GM19452 (cell line): ENCODE results near the gene UBE2D1.

ENCODE experiments used
- ATAC-seq: cut with Tn5 transposase; IDR thresholded peaks from one replicate; pipeline ENCODE4 v1.9.1; 2021; ENCODE audit not compliant: unreplicated experiment

Gene UBE2D1

DNA sequence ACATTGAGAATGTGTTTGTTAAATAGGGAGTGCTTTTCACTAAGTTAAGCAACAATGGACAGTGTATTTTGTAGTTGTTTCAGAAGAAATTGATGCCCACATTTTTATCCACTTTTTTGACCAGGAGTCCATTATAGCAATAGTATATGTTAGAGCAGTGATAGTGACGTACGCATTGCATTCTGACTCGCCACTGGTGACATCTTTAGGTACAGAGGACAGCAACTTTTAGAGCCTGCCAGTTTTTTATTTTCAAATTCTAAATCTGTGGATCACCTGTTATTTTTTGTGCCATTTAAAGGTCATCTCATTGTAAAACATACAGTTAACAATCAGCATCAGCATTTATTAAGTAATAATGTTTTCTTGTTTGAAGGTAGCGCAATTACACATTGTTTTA, 1.4 kb downstream of the UBE2D1 start:
- ATAC-seq: no peak

DNA sequence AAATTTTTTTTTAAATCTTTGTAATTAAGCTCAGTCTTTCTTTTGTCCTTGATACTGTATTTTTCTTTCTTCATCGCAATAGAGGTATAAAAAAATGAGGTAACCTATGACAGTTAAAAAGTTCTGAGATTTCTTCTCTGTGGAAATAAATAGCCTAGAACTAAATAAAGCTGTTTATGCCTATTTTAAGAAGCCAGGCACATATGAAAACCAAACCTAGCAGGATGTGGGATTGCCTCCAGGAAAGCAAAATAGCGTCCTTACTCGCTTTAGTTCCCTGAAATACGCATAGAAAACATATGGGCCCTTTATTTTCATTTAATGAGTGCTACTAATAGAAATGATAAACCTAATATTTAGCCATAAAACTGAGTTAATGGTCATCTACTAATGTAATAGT, 6.6 kb downstream of the UBE2D1 start:
- no peak for ATAC-seq

DNA sequence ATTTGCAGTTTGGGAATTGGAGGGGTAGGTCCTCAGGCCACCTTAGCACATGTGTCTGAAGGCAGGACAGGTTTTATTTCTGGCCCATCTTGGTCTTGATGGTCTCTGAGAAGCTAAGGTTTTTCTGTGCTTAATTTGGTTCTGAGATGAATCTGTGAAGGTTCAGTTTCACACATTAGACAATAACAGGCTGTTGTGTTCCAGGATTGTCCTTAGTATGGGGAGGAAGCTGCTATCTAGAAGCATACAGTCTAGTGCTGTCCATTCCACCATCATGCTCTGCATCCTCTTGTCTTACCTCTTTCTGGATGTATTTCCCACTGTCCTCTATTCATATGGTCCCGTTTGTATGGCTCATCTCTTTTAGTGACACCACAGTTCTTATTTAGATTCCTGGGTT, 7.1 kb downstream of the UBE2D1 start:
- ATAC-seq: no peak

DNA sequence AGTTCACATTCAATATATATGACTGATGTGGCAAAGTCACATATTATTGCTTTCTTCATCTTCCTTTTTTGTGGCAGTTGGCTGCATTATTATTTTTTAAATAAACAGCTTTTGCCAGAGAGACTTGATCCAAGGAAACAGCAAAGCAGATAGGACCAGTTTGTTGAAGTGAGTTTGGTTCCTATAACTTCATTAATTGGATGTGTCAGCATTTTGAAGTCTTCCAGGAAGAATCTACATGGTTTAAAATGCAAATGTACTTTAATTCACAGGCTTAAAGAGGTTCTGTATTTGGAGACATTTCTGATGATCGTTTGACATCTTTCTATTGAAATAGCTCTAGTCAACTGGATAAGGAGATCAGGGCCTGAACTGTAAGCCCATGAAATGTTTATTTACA, 13.2 kb downstream of the UBE2D1 start:
- ATAC-seq: no peak

DNA sequence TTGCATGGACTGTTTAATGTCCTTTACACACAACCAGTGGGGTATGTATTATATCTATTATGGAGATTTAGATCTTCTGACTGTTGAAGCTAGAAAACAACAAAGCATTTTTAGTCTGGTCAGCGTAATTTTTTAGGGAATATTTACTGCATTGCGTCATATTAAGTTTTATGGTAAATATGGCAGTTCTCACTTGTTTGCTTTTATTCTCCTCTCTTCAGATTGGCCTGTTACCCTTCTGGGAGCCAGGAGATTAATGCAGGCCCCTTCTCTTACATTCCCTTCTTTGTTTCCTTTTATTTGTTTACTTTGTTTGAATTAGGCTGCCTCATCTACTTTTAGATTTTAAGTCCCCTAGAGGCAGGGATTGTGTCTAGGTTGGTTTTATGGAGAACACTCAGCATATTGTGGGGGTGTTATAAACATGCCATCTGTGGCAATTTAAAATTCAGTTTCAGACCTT, 13.8 kb downstream of the UBE2D1 start:
- no peak for ATAC-seq

DNA sequence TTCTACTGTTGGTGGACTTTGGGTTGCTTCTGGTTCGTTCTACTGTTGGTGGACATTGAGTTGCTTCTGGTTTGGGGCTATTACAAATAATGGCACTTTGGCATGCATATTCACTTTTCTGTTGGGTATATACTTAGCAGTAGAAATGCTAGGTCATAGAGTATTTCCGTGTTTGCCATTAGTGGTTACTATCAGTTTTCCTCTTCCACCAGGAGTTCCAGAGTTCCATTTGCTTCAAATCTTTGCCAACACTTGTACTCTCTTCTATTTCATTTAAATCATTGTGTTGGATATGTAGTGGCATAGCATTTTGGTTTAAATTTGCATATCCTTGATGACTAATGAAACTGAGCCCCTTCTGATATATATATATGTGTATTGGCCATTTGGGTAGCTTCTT, 15.2 kb downstream of the UBE2D1 start:
- ATAC-seq: no peak

DNA sequence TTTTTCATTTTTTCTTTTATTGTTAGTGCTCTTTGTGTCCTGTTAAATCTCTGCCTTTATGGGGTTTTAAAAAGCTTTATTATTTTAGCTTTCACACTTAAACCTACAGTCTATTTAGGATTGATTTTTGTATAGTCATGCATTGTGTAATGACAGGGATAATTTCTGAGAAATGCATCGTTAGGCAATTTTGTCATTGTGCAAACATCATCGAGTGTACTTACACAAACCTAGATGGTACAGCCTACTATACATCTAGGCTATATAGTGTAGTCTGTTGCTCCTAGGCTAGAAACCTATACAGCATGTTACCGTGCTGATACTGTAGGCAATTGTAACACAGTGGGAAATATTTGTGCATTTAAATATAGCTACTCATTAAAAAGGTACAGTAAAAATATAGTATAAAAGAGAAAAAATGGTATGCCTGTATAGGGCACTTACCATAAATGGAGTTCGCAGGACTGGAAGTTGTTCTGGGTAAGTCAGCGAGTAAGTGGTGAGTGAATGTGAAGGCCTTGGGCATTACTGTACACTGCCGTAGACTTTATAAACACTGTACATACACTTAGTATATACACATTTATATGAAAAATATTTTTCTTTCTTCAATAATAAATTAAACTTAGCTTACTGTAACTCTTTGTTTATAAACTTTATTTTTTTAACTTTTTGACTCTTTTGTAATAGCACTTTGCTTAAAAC, 16.0 kb downstream of the UBE2D1 start:
- ATAC-seq: no peak

DNA sequence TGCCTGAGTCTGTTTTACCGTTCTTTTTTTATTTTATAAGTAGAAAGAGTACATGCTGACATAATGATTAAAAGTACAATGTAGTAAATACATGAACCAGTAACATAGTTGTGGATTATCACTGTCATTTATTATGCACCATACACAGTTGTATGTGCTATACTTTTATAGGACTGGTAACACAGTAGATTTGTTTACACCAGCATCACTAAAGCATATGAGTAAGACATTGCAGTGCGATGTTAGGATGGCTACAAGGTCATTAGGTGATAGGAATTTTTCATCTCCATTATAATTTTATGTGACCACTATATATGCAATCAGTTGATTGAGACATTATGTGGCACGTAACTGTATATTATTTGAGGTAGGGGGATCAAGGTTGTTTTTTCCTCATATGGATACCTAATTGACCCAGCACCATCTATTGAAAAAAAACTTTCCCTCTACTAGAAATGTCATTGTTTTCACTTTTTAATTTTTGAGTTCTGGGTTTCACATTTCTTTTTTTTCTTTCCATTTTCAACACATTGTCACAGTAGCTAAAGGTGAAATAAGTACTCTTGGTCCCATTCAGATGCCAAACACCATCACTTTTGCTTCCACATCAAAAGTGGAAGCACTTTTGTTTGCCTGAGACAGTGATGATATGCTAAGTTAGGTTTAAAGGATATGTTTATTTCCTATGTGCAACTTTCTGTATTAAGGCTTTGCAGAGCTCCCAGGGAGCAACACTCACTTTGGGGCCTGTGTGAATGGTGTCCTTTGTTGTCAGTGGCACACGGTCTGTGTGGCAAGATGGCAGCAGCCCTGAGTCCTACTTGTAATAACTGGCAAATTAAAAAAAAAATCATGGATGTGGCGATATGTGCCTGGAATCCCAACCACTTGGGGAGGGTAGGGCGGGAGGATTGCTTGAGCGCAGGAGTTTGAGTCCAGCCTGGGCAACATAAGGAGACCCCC, 17.1 kb downstream of the UBE2D1 start:
- no peak for ATAC-seq

DNA sequence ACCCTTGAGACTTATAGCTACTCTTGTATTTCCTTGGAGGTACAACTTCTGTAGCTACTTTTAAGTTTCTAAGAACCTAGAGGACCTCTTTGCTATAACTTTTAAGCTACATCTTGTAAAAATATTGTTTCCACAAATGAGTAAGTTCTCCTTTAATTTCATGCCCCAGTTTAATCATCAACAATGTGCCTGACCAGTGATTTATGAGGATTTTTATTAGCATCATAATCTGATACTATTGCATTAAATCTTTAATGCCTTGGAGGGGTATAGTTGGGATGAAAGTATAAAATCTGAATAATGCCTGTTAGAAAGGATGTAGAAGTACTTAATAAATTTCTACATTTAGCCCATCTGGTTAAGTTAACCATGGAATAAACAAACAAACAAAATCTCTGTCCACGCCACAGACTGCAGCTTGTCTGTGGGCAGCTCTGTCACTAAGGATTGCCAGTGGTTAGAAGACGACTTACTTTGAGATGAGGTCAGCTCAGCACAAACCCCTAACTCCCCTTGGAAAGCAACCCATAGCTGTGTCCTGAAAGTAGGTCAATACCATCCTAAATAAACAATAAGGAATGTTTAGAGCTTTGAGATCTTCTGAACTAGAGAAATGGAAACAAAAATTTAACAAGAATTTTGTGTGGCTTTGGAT, 18.3 kb downstream of the UBE2D1 start:
- ATAC-seq: no peak

DNA sequence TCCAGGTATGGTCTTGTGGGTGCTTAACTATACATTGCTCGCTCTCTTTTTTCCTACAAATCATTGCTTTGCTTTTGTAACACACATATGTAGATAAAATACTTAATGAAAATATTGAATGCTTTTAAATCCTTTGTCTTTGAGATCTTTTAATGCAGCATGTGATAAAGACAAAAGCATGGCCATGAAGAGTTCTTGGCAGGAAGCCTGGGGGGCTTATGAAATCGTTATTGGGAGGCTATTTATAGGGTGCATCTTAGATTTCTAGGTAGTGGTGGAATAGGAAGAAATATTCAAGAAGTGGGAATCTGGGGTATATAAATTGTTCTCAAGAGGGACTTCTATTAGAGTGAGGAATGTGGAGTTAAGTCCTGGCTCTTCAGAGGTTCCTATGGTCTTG, 21.9 kb downstream of the UBE2D1 start:
- no peak for ATAC-seq

DNA sequence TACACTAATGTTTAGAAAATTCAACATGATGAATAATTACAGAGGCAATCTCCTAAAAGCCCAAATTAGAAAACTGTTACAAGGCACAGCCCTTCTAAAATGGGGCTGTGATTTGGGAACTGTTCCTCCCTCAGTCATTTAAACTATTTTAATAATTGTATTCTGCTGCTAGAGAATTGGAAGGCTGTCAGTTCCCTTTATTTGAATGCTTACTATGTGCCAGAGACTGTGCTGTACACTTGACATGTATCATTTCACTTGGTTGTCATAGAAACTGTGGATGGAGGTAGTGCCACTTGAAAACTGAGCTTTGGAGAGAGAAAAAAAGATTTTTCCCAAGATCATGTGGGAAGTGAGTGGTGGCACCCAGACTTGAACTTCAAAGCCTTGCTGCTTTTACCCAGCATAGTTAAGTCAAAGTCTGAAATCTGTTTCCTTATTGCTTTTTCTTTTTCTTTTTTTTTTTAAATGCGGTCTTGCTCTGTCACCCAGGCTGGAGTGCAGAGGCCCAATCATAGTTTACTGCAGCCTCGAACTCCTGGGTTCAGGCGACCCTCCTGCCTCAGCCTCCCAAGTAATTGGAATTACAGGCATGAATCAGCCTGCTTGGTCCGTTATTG, 23.6 kb downstream of the UBE2D1 start:
- ATAC-seq: no peak

DNA sequence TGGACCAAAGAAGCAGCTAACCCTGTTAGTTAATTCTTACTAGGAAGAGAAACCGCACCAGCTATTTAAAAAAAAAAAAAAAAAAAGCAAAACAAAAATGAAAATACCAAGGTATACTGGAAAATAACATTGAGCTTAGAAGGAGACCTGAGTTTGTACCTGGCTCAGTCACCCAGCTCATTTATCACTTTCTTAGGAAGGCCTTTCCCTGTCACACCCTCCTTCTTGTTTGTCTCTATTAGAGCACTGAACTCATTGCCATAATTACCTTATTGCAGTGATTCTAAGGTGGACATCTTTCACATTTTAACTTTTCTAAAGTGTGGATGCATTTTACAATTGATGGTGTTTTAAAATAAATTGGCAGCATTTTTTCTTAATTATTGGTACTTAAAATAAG, 24.1 kb downstream of the UBE2D1 start:
- ATAC-seq: no peak

DNA sequence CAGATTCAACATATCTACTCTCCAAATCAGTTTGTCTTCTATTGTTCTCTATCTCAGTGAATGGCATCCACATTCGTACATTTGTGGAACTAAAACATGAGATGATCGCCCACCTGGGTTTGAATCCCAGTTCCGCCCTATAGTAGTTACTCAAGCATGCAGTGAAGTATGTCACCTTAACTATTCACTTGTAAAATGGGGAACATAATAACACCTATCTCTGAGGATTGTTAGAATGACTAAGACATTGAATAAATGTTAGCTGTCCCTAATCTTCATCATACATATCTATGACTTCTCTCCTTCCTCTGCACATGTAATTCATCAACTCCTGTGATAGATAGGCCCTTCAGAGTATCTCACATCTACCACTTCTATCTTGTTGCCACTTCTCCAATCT, 24.7 kb downstream of the UBE2D1 start:
- no peak for ATAC-seq

DNA sequence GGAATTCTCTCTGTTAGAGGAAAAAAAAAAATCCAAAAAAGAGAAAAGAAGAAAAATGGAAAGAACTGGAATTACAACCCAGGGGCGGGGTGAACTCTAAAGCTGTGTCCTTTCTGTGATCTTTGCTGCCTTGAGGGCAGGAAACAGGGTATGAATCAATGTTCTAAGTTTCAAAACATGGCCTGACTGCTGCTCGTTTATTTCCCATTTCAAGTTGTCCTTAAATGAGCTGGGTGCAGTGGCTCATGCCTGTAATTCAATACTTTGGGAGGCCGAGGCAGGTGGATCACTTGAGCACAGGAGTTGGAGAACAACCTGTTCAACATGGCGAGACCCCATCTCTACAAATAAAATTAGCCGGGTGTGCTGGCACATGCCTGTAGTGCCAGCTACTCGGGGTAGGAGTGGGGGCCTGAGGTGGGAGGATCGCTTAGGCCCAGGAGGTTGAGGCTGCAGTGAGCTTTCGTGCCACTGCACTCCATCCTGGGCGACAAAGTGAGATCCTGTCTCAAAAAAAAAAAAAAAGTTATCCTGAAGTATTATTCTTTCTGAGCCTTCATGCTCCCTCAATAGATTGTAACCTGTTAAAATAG, 25.7 kb downstream of the UBE2D1 start:
- ATAC-seq: no peak

DNA sequence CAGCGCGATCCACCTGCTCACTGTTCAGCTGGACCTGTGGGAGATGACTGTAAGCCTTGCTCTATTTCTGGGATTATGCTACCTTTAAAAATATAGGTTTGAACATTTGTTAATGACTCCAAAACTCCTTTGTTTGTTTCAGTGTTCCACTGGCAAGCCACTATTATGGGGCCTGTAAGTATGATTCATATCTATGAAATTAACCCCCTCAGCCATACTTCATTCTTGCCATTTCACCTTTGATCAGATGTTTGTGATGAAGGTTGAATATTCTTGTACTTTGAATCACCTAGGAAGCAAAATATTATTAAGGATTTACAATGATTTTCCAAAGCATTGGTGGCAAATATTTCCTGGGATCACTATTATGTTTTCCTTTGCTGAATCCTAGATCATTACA, 26.5 kb downstream of the UBE2D1 start:
- no peak for ATAC-seq

DNA sequence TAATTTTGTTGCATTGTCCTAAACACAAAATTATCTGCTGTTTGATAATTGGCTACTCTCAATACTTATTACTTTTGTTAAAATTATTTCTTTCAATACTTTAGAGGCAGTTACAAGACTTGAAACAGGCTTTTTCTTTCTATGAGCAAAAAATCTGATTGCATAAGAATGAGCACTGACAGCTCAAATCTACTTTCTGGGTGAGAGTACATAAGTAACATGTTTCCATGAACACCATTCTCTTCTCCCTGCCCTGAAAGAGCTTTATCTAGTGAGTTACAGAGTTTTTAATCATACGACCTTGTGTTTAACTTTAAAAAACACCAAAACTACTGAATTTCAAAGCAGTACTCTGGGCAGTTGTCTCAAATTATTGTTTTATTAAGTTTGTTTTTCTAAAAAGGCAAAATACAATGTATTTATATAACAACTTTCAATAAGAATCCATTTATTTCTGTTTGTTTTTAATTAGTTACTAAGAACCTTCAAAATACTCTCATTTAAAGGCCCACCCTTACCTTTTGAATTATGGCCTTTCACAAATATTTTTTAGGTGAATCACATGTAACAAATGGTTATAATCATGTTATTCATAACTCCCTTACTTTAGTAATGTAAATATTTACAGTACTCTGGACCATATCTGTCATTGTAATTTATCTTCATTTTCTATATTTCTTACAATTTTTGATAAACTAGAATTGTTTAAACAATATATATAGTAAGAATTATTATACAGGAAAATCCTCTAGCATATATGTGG, 27.4 kb downstream of the UBE2D1 start:
- no peak for ATAC-seq

DNA sequence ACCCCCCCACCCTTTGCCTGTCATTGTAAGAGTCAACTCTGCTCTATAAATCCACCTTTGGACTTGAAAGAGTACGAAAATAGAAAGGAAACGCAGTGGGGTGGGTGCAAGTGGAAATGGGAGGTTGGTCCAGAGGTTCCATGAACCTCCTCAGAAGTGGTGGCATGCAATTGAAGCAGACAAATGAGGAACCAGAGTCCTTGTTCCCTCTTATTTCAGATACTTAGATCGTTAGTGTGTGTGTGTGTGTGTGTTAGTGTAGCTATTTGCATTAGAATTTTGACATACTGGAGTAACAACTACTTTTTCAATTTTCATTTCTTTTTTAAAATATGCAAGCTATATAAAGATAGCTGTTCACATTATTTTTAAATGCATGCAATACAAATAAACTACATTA, 32.3 kb downstream of the UBE2D1 start:
- no peak for ATAC-seq

DNA sequence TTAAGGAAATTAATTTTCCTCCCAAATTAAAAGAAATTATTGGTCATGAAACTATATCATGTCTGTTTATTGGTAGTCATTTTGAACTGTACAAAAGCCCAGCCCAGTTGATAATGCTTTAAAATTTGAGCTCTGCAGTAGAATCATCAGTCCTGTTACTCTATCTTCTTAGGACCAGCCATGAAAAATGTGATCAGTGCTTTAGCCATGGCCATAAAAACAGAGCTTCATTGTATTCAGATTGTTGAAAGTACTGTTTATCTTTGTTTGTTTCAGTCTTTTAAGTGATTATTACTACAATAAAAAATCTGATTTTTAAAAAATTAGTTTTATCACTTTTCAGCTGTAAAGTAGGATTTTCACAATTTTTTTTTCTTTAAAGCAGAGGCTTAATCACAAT, 36.7 kb downstream of the UBE2D1 start:
- no peak for ATAC-seq

DNA sequence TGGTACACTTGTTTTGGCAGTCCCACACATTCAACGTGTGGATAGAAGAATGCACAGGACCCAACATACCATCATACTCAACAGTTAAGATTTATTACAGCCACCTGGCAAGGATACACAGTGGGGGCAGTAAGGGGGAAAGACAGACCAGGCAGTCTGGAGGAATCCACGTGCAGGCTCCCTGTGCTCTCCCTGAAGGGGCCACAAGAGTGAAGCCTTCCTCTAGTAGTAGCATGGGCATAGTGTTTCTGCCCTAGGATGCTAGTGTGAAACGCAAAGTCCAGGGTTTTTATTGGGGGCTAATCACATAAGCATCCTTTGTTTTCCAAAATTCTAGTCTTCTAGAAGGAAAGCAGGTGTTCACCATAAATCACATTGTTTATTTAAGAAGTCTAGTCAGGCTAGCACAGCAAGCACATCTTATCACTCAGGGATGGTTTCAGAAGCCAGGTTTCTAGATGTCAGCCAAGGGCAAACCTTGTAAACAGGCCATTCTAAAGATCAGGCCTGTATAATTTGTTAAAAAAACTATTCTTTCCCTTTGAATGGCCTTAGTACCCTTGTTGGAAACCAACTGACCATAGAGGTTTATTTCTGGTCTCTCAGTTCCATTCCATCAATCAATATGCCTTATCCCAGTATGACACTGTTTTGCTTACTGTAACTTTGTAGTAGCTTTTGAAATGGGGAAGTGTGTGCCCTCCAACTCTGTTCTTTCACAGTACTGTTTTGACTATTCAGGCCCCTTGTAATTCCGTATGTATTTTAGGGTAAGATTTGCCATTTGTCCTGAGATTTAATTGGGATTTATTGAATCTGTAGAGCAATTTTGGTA, 38.0 kb downstream of the UBE2D1 start:
- ATAC-seq: no peak
